ENCODE results near the gene DENND1A.

The DENND1A gene

GRCh38 chr9:123346026-123346425 is 583.9 kb downstream of the DENND1A start:
- no peak for DNase-seq (ENCODE audit: extremely low read depth, low read depth)
- TF ChIP-seq CTCF (IDR thresholded peaks at IDR 0.05; ENCODE audit: low read depth, low read length): no peak

GRCh38 chr9:123345567-123345955 is 584.4 kb downstream of the DENND1A start:
- no peak for TF ChIP-seq CTCF (IDR thresholded peaks at IDR 0.05; ENCODE audit: low read depth, low read length)
- DNase-seq (ENCODE audit: extremely low read depth, low read depth): no peak

GRCh38 chr9:123344192-123344949 is 585.6 kb downstream of the DENND1A start:
- DNase-seq (ENCODE audit: extremely low read depth, low read depth): no peak
- TF ChIP-seq CTCF (IDR thresholded peaks at IDR 0.05; ENCODE audit: low read depth, low read length): no peak

- TF ChIP-seq CTCF (IDR thresholded peaks at IDR 0.05; ENCODE audit: low read depth, low read length): no peak
- no peak for DNase-seq (ENCODE audit: extremely low read depth, low read depth)
Measured at GRCh38 chr9:123343443-123344191, 586.3 kb downstream of the DENND1A start.

GRCh38 chr9:123342247-123342646 is 587.7 kb downstream of the DENND1A start:
- no peak for TF ChIP-seq CTCF (IDR thresholded peaks at IDR 0.05; ENCODE audit: low read depth, low read length)
- DNase-seq (ENCODE audit: extremely low read depth, low read depth): no peak

- no peak for DNase-seq (ENCODE audit: extremely low read depth, low read depth)
- TF ChIP-seq CTCF (IDR thresholded peaks at IDR 0.05; ENCODE audit: low read depth, low read length): no peak
Measured at GRCh38 chr9:123341816-123342215, 588.1 kb downstream of the DENND1A start.
